GM12864 (cell line): ENCODE results near the gene SUCLA2.
"Not testable (repeated sequence)": the region's sequence is repeated elsewhere in the genome, so short reads cannot be mapped to it uniquely, and the experiment has no call there.

Experiments used
- DNase-seq: peaks from one replicate; pipeline ENCODE4 v3.0.0-alpha.2; 2011; ENCODE audit warnings: low read depth
- H3K4me3 ChIP-seq: 2 replicates; pipeline ENCODE4 v1.5.1; 2011; ENCODE audit warnings: mild to moderate bottlenecking, low read depth, low read length, control low read depth
- CTCF ChIP-seq: IDR thresholded peaks from 2 replicates; pipeline ENCODE4 v1.5.1; 2011; ENCODE audit warnings: low read depth, mild to moderate bottlenecking, moderate library complexity, low read length, control low read depth, inconsistent platforms; ENCODE audit errors: missing control alignments

The SUCLA2 gene

GRCh38 chr13:47964863-47965262, 36.2 kb downstream of the SUCLA2 start:
- DNase-seq: no peak
- TF ChIP-seq CTCF: no peak
- no peak overlapping the region for H3K4me3 ChIP-seq

GRCh38 chr13:47962237-47962636, 38.8 kb downstream of the SUCLA2 start:
- no peak overlapping the region for H3K4me3 ChIP-seq
- no peak for DNase-seq
- no peak for TF ChIP-seq CTCF

GRCh38 chr13:47959468-47960247, 41.4 kb downstream of the SUCLA2 start:
- no peak overlapping the region for H3K4me3 ChIP-seq
- no peak for DNase-seq
- TF ChIP-seq CTCF: no peak

- H3K4me3 ChIP-seq: no peak overlapping the region
Measured at GRCh38 chr13:47957073-47957472, 44.0 kb downstream of the SUCLA2 start.

GRCh38 chr13:47955836-47956235, 45.2 kb downstream of the SUCLA2 start:
- no peak for TF ChIP-seq CTCF
- no peak overlapping the region for H3K4me3 ChIP-seq
- no peak for DNase-seq

More at GRCh38 chr13:47957073-47957472, 44.0 kb downstream of the SUCLA2 start:
- DNase-seq: no peak
- no peak for TF ChIP-seq CTCF

- H3K4me3 ChIP-seq: no peak overlapping the region
- no peak for TF ChIP-seq CTCF
- no peak for DNase-seq
Measured at GRCh38 chr13:47949799-47950198, 51.3 kb downstream of the SUCLA2 start.

- no peak for TF ChIP-seq CTCF
- H3K4me3 ChIP-seq: no peak overlapping the region
- DNase-seq: no peak
Measured at GRCh38 chr13:47945738-47946137, 55.3 kb downstream of the SUCLA2 start.

GRCh38 chr13:47945146-47945545, 55.9 kb downstream of the SUCLA2 start:
- not testable (repeated sequence) for DNase-seq

More at GRCh38 chr13:47945146-47945545, 55.9 kb downstream of the SUCLA2 start:
- not testable (repeated sequence) for H3K4me3 ChIP-seq
